Upper lobe of left lung (tissue), 4 donors: ENCODE results near the gene KIF24.

ENCODE experiments used
- CTCF ChIP-seq, 6 experiments: fragments of 450-650 bp in 4 of 6; fragments of 200-600 bp in 2 of 6; sonication (generic) in 2 of 6; IDR thresholded peaks; one replicate each; pipeline ENCODE4 v1.5.1; 2016 to 2019; ENCODE audit warnings: antibody characterized with exemption in 6 of 6
- EP300 ChIP-seq, 4 donors: sonication (generic); formaldehyde crosslinking; IDR thresholded peaks; one replicate each; pipeline ENCODE4 v1.5.1; 2017; ENCODE audit warnings: antibody characterized with exemption in 4 of 4, control low read depth in 2 of 4
- POLR2A ChIP-seq, 4 donors: fragments of 450-650 bp; IDR thresholded peaks; one replicate each; pipeline ENCODE4 v1.5.1; 2016 to 2017; ENCODE audit warnings: antibody characterized with exemption in 4 of 4, mild to moderate bottlenecking in 2 of 4
- POLR2AphosphoS5 ChIP-seq, 2 donors: sonication (generic); formaldehyde crosslinking; IDR thresholded peaks; one replicate each; pipeline ENCODE4 v1.5.1; 2017; ENCODE audit warnings: antibody characterized with exemption in 2 of 2

GRCh38 chr9:34349324-34349723, 20.3 kb upstream of the KIF24 start:
- TF ChIP-seq CTCF (IDR thresholded peaks at IDR 0.05) = no peak
- no peak for TF ChIP-seq POLR2AphosphoS5 (IDR thresholded peaks at IDR 0.05)
- no peak for TF ChIP-seq EP300 (IDR thresholded peaks at IDR 0.05)
- no peak for TF ChIP-seq POLR2A (IDR thresholded peaks at IDR 0.05)
